ENCODE data around the gene ABHD17B. TPM values are rescaled to one million over a fixed set of nuclear protein-coding genes. Genes with fewer than 3 reads are reported as not detected.

The ABHD17B gene
- total RNA-seq, 2 donors from 2014 or later = 20.6 to 33.6 TPM

- no peaks in the 10 kb centered on the region for H3K9me3 ChIP-seq
- no peak overlapping the region for H3K4me3 ChIP-seq
- H3K4me1 ChIP-seq = no peaks in the 10 kb centered on the region
- DNase-seq = no peak
- no peak overlapping the region for H3K27ac ChIP-seq
- intact Hi-C loops (cut with DNase I) = no loop called here
- no peaks in the 10 kb centered on the region for H3K27me3 ChIP-seq
- TF ChIP-seq CTCF (IDR thresholded peaks at IDR 0.05) = no peak
- no peaks in the 10 kb centered on the region for H3K36me3 ChIP-seq
- no peak overlapping the region for H3K9ac ChIP-seq (ENCODE audit: low read depth in 2 of 2, low read length in 2 of 2)
Observed at GRCh38 chr9:71850996-71851395, 60.0 kb downstream of the ABHD17B start.

- Histone ChIP-seq H3K27me3 (no peaks in the 10 kb centered on the region), H3K9ac (ENCODE audit: low read depth in 2 of 2, low read length in 2 of 2) (no peak overlapping the region), H3K9me3 (no peaks in the 10 kb centered on the region), H3K4me3 (no peak overlapping the region), H3K27ac (no peak overlapping the region), H3K4me1 (no peaks in the 10 kb centered on the region), H3K36me3 (no peaks in the 10 kb centered on the region)
- TF ChIP-seq CTCF (IDR thresholded peaks at IDR 0.05) = no peak
- DNase-seq = no peak
- intact Hi-C loops (cut with DNase I) = no loop called here
Observed at GRCh38 chr9:71847892-71848291, 63.1 kb downstream of the ABHD17B start.

GRCh38 chr9:71844808-71845207, 66.2 kb downstream of the ABHD17B start:
- no peaks in the 10 kb centered on the region for H3K4me1 ChIP-seq
- no peak overlapping the region for H3K4me3 ChIP-seq
- H3K9me3 ChIP-seq = no peaks in the 10 kb centered on the region
- H3K9ac ChIP-seq (ENCODE audit: low read depth in 2 of 2, low read length in 2 of 2) = no peak overlapping the region
- DNase-seq = no peak
- no peak for TF ChIP-seq CTCF (IDR thresholded peaks at IDR 0.05)
- H3K27me3 ChIP-seq = no peaks in the 10 kb centered on the region
- no peaks in the 10 kb centered on the region for H3K36me3 ChIP-seq
- intact Hi-C loops (cut with DNase I) = no loop called here
- H3K27ac ChIP-seq = no peak overlapping the region

- TF ChIP-seq CTCF (IDR thresholded peaks at IDR 0.05) = no peak
- Histone ChIP-seq H3K9ac (ENCODE audit: low read depth in 2 of 2, low read length in 2 of 2) (no peak overlapping the region), H3K36me3 (no peaks in the 10 kb centered on the region), H3K4me3 (no peak overlapping the region), H3K4me1 (no peaks in the 10 kb centered on the region), H3K27me3 (no peaks in the 10 kb centered on the region), H3K9me3 (no peaks in the 10 kb centered on the region), H3K27ac (no peak overlapping the region)
- no peak for DNase-seq
- intact Hi-C loops (cut with DNase I) = no loop called here
Observed at GRCh38 chr9:71839668-71840067, 71.3 kb downstream of the ABHD17B start.

- no peaks in the 10 kb centered on the region for H3K36me3 ChIP-seq
- no peak overlapping the region for H3K9ac ChIP-seq (ENCODE audit: low read depth in 2 of 2, low read length in 2 of 2)
- no peak overlapping the region for H3K27ac ChIP-seq
- intact Hi-C loops (cut with DNase I) = no loop called here
- no peaks in the 10 kb centered on the region for H3K9me3 ChIP-seq
- no peak overlapping the region for H3K4me3 ChIP-seq
- no peaks in the 10 kb centered on the region for H3K4me1 ChIP-seq
- no peak for DNase-seq
- H3K27me3 ChIP-seq = no peaks in the 10 kb centered on the region
- no peak for TF ChIP-seq CTCF (IDR thresholded peaks at IDR 0.05)
Observed at GRCh38 chr9:71835596-71835995, 75.4 kb downstream of the ABHD17B start.

- Histone ChIP-seq H3K4me1 (no peaks in the 10 kb centered on the region), H3K9me3 (no peaks in the 10 kb centered on the region), H3K27ac (peak overlapping the region; percentile 46), H3K9ac (ENCODE audit: low read depth in 2 of 2, low read length in 2 of 2) (peak overlapping the region in 1 of 2 donors; percentile 21), H3K36me3 (no peaks in the 10 kb centered on the region), H3K4me3 (no peak overlapping the region), H3K27me3 (no peaks in the 10 kb centered on the region)
- TF ChIP-seq CTCF (IDR thresholded peaks at IDR 0.05) = no peak
- intact Hi-C loops (cut with DNase I) = no loop called here
- peak; percentile 63 for DNase-seq
Observed at GRCh38 chr9:71830929-71831328, 80.1 kb downstream of the ABHD17B start.
